WTC11 (cell line): ENCODE data around the gene SLC2A6. TPM values are rescaled to one million over a fixed set of nuclear protein-coding genes. Genes with fewer than 3 reads are reported as not detected.

Experiments
- ATAC-seq: fragments of 200-7000 bp; cut with Tn5 transposase; 2 replicates; pipeline ENCODE4 v1.10.0; 2021; ENCODE audit warnings: mild to moderate bottlenecking, moderate library complexity
- CTCF ChIA-PET: fragments of 300-600 bp; sonication (Branson Sonifier 250); formaldehyde crosslinking; loops from one replicate; lab custom pipeline; 2021; ENCODE audit warnings: antibody characterized with exemption; lab: Charles Lee
- POLR2A ChIA-PET: fragments of 350-600 bp; sonication (Branson Sonifier 250); formaldehyde crosslinking; loops from one replicate; lab custom pipeline; 2021; ENCODE audit warnings: antibody characterized with exemption; lab: Charles Lee
- DNase-seq: peaks from one replicate; pipeline ENCODE4 v3.0.0; 2021; ENCODE audit warnings: low spot score
- H3K27ac Mint-ChIP-seq: 2 replicates; pipeline ENCODE4 v1.8.0; 2021; ENCODE audit warnings: mixed read lengths
- H3K27me3 Mint-ChIP-seq: 2 replicates; pipeline ENCODE4 v1.8.0; 2021; ENCODE audit warnings: low read depth, mild to moderate bottlenecking, moderate library complexity, mixed read lengths
- H3K36me3 Mint-ChIP-seq: 2 replicates; pipeline ENCODE4 v1.8.0; 2021; ENCODE audit warnings: mixed read lengths
- H3K4me1 Mint-ChIP-seq: 2 replicates; pipeline ENCODE4 v1.8.0; 2022; ENCODE audit warnings: mixed read lengths
- H3K4me3 Mint-ChIP-seq: 2 replicates; pipeline ENCODE4 v1.8.0; 2021; ENCODE audit warnings: mild to moderate bottlenecking, moderate library complexity, mixed read lengths
- H3K9me3 Mint-ChIP-seq: 2 replicates; pipeline ENCODE4 v1.8.0; 2021; ENCODE audit warnings: mixed read lengths
- AR ChIP-seq: fragments of 250-450 bp; sonication (Bioruptor Pico); IDR thresholded peaks from 2 replicates; pipeline ENCODE4 v1.9.0; 2021; ENCODE audit warnings: mild to moderate bottlenecking
- CBFB ChIP-seq: sonication (generic); formaldehyde crosslinking; IDR thresholded peaks from 2 replicates; pipeline ENCODE4 v1.8.1; 2022; ENCODE audit warnings: mild to moderate bottlenecking, low read depth, missing genetic modification reagents
- CTCF ChIP-seq: fragments of 200-600 bp; IDR thresholded peaks from 2 replicates; pipeline ENCODE4 v1.8.0; 2022; ENCODE audit warnings: antibody characterized with exemption
- E2F4 ChIP-seq: sonication (generic); formaldehyde crosslinking; IDR thresholded peaks from 2 replicates; pipeline ENCODE4 v1.8.1; 2022; ENCODE audit warnings: low read depth, mild to moderate bottlenecking, moderate library complexity, missing genetic modification reagents, borderline replicate concordance
- ELF4 ChIP-seq: sonication (generic); formaldehyde crosslinking; IDR thresholded peaks from 2 replicates; pipeline ENCODE4 v1.8.1; 2022; ENCODE audit warnings: low read depth, mild to moderate bottlenecking, moderate library complexity, missing genetic modification reagents
- ERG ChIP-seq: fragments of 250-450 bp; sonication (Bioruptor Pico); IDR thresholded peaks from 2 replicates; pipeline ENCODE4 v1.8.0; 2021; ENCODE audit warnings: mild to moderate bottlenecking
- ETV6 ChIP-seq: sonication (generic); formaldehyde crosslinking; IDR thresholded peaks from 2 replicates; pipeline ENCODE4 v1.8.1; 2022; ENCODE audit warnings: mild to moderate bottlenecking, missing genetic modification reagents
- FOXK1 ChIP-seq: sonication (generic); formaldehyde crosslinking; IDR thresholded peaks from 2 replicates; pipeline ENCODE4 v1.8.0; 2022; ENCODE audit warnings: mild to moderate bottlenecking, moderate library complexity, missing genetic modification reagents
- GABPB1 ChIP-seq: sonication (generic); formaldehyde crosslinking; IDR thresholded peaks from 2 replicates; pipeline ENCODE4 v1.8.1; 2023; ENCODE audit warnings: mild to moderate bottlenecking, missing genetic modification reagents
- HMGA2 ChIP-seq: fragments of 250-450 bp; sonication (Bioruptor Pico); IDR thresholded peaks from 2 replicates; pipeline ENCODE4 v1.4.0; 2021; ENCODE audit warnings: mild to moderate bottlenecking, moderate library complexity
- KAT7 ChIP-seq: sonication (generic); formaldehyde crosslinking; IDR thresholded peaks from 2 replicates; pipeline ENCODE4 v1.8.1; 2023; ENCODE audit warnings: missing genetic modification reagents, mild to moderate bottlenecking, borderline replicate concordance
- PRRX2 ChIP-seq: fragments of 250-450 bp; sonication (Bioruptor Pico); IDR thresholded peaks from 2 replicates; pipeline ENCODE4 v1.8.0; 2021; ENCODE audit warnings: mild to moderate bottlenecking
- SMAD4 ChIP-seq: sonication (generic); formaldehyde crosslinking; IDR thresholded peaks from 2 replicates; pipeline ENCODE4 v1.8.0; 2022; ENCODE audit warnings: mild to moderate bottlenecking, missing genetic modification reagents
- STAT6 ChIP-seq: sonication (generic); formaldehyde crosslinking; conservative IDR thresholded peaks from 2 replicates; pipeline ENCODE4 v1.8.1; 2023; ENCODE audit warnings: mild to moderate bottlenecking, low read depth, missing genetic modification reagents, moderate library complexity
- USF1 ChIP-seq: sonication (generic); formaldehyde crosslinking; IDR thresholded peaks from 2 replicates; pipeline ENCODE4 v1.8.0; 2022; ENCODE audit warnings: mild to moderate bottlenecking, missing genetic modification reagents
- ZNF263 ChIP-seq: sonication (generic); formaldehyde crosslinking; IDR thresholded peaks from 2 replicates; pipeline ENCODE4 v1.8.1; 2022; ENCODE audit warnings: low read depth, mild to moderate bottlenecking, moderate library complexity, missing genetic modification reagents
- ZNF423 ChIP-seq: fragments of 250-450 bp; sonication (Bioruptor Pico); IDR thresholded peaks from 2 replicates; pipeline ENCODE4 v2.1.2; 2022; ENCODE audit warnings: mild to moderate bottlenecking, moderate library complexity
- ZSCAN18 ChIP-seq: fragments of 250-450 bp; sonication (Bioruptor Pico); IDR thresholded peaks from 2 replicates; pipeline ENCODE4 v2.1.2; 2022; ENCODE audit warnings: mild to moderate bottlenecking, moderate library complexity
- total RNA-seq: library from RNA; stranded (reverse); gene quantifications from 3 replicates; pipeline ENCODE4 v1.2.3, GENCODE V29; 2021

Gene SLC2A6
- total RNA-seq, 1 experiment from 2014 or later = 16.6 TPM

- H3K4me3 Mint-ChIP-seq = no peak overlapping the region
- ATAC-seq = no peak
- TF ChIP-seq E2F4 (CRISPR knock-in tag) = no peak
- no peak for TF ChIP-seq USF1 (CRISPR knock-in tag)
- no peak for TF ChIP-seq CTCF
- TF ChIP-seq STAT6 (CRISPR knock-in tag) = no peak
- no peak for TF ChIP-seq PRRX2
- TF ChIP-seq CBFB (CRISPR knock-in tag) = no peak
- TF ChIP-seq ELF4 = no peak
- TF ChIP-seq ETV6 (CRISPR knock-in tag) = no peak
- TF ChIP-seq FOXK1 = no peak
- TF ChIP-seq AR = no peak
- no peak for TF ChIP-seq ZNF423 (CRISPR knock-in tag)
- TF ChIP-seq KAT7 (CRISPR knock-in tag) = no peak
- no peak for TF ChIP-seq ZNF263 (CRISPR knock-in tag)
- no peak for TF ChIP-seq SMAD4
- ChIA-PET CTCF (interaction anchor here (0.7 kb wide), 3 partner anchors 44 to 111 kb away, joined by 3 to 5 read pairs (median 4); no protein-coding TSS in a partner anchor), POLR2A (no interaction called here)
- 0 out of 2 replicates have a peak, but pooled peaks cover 4% of the 10 kb centered on the region for H3K4me1 Mint-ChIP-seq
- no peaks in the 10 kb centered on the region for H3K36me3 Mint-ChIP-seq
- no peak for DNase-seq
- H3K27ac Mint-ChIP-seq = no peak overlapping the region
- H3K9me3 Mint-ChIP-seq = no peaks in the 10 kb centered on the region
- H3K27me3 Mint-ChIP-seq = no peaks in the 10 kb centered on the region
These were observed 38.1 kb upstream of the SLC2A6 start for GRCh38 chr9:133516961-133517350.

GRCh38 chr9:133516256-133516960 lies 37.5 kb upstream of the SLC2A6 start:
- CTCF ChIA-PET = interaction anchor here (0.6 kb wide), 1 partner anchor 243 kb away, joined by 3 read pairs; no protein-coding TSS in a partner anchor
- H3K4me3 Mint-ChIP-seq = no peak overlapping the region
- POLR2A ChIA-PET = no interaction called here
- DNase-seq (no peak), ATAC-seq (no peak)
- no peaks in the 10 kb centered on the region for H3K36me3 Mint-ChIP-seq
- H3K27me3 Mint-ChIP-seq = no peaks in the 10 kb centered on the region
- no peaks in the 10 kb centered on the region for H3K9me3 Mint-ChIP-seq
- 0 out of 2 replicates have a peak, but pooled peaks cover 4% of the 10 kb centered on the region for H3K4me1 Mint-ChIP-seq
- TF ChIP-seq HMGA2 (CRISPR knock-in tag) (no peak), GABPB1 (no peak), ZSCAN18 (CRISPR knock-in tag) (no peak), ERG (CRISPR knock-in tag) (no peak)
- H3K27ac Mint-ChIP-seq = no peak overlapping the region
